CMK (cell line): ENCODE data around the gene TMEM132C.
"Not testable (repeated sequence)": the region's sequence is repeated elsewhere in the genome, so short reads cannot be mapped to it uniquely, and the experiment has no call there.

ENCODE experiments used
- DNase-seq: peaks from one replicate; pipeline ENCODE4 v3.0.0-alpha.2; 2010; ENCODE audit warnings: low read depth

Gene TMEM132C

DNA sequence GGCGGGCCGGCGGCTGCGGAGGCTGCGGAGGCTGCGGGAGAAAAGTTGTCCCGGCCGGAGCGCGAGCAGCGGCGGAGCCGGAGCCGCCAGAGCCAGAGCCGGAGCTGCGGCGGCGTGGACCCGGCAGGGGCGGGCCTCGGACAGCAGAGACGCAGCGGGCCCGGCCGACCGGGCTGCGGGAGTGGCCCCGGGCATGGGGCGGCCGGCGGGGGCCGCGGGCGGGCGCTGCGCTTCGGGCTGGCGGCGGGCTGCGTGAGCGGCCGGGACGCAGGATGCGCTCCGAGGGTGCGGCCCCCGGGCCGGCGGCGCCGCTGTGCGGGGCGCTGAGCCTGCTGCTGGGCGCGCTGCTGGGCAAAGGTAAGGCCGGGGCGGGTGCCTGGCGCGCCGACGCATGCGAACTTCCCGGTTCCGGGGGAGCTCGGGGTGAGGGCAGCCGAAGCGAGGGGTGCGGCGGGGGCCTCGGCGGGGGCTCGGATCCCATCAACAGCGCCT is at the start of gene TMEM132C:
Gene TMEM132C (plus strand): TSS at position 40 of the 492 bp plus-strand sequence. CDS start 233 bp downstream, at position 273.
- DNase-seq = no peak

DNA sequence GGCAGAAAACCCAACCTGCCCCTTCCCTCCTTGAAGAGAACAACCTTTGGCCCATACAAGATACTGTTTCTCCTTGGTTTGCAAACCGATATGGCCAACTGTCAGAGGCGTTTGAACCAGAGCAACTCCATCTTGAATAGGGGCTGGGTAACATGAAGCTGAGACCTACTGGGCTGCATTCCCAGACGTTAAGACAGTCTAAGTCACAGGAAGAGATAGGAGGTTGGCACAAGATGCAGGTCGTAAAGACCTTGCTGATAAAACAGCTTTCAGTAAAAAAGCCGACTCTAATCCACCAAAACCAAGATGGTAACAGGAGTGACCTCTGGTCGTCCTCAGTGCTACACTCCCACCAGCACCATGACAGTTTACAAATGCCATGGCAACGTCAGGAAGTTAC is 42.7 kb upstream of the TMEM132C start:
- DNase-seq = no peak

GRCh38 chr12:128228581-128228980 is 38.4 kb upstream of the TMEM132C start:
- no peak for DNase-seq

DNA sequence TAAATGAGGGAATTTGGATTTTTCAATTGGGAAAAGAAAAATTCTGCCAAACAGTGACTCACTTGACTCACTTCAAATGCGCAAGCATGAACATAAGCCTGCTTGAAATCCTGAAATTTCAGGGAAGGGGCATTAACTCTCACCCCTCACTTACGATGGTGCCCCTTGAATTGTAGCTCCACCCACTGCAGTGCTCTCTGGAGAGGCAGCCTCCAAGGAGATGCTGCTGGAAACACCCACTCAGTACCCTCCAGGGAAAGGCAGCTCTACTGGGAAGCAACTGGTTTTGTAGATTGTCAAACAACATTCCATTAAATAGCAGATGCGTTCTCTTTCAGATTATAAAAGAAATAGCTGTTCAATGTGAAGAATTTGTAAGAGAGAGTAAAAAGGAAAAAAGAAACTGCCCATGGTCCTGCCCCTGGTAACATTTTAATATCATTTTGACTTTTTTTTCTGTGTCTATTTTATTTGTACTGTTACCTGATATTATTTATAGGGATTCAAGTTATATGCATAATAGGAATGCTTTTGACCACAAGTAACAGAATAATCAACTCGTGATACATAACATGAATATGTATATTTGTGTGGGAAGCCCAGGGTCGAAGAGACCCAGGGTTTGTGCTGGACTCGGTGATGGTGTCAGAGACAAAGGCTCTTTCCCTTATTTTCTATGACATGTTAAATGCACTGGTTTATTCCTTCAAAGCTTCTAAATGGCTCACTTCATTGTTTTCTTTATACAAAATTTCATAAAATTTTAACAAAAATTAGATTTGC is 31.1 kb upstream of the TMEM132C start:
- no peak for DNase-seq

DNA sequence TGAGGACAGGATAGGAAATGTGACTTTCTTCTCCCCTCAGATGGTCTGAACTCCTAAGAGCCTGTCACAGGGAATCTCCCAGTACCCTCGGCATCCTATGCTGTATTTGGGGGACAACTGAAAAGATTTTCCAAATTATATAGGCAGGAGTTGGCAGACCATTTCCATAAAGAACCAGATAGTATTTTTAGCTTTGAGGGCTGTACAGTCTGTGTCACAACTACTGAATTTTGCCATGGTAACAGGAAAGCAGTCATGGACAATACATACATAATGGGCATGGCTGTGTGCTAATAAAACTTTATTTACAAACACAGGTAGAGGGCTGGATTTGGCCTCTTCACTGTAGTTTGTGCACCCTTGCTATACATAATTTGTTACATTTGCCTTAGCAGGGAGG is 30.4 kb upstream of the TMEM132C start:
- no peak for DNase-seq

DNA sequence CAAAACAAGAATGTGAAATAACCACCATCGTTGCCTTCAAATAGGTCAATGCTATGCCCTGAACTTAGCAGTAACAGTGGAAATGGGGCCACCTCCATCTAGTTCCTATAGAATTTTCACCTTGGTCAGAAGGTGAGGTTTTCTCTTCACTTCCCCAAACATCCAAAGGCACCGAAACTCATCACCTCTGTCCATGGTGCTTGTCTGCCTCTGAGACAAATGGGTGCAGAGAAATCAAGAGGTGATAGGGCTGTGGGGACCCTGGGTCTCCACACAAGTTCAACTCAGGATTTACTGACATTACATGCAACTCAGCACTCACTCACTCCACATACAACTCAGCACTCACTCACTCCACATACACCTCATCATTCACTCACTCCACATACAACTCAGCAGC is 26.2 kb upstream of the TMEM132C start:
- DNase-seq = no peak

- no peak for DNase-seq
Observed at GRCh38 chr12:128245121-128245520, 21.8 kb upstream of the TMEM132C start.

GRCh38 chr12:128245905-128246304 is 21.1 kb upstream of the TMEM132C start:
- no peak for DNase-seq

DNA sequence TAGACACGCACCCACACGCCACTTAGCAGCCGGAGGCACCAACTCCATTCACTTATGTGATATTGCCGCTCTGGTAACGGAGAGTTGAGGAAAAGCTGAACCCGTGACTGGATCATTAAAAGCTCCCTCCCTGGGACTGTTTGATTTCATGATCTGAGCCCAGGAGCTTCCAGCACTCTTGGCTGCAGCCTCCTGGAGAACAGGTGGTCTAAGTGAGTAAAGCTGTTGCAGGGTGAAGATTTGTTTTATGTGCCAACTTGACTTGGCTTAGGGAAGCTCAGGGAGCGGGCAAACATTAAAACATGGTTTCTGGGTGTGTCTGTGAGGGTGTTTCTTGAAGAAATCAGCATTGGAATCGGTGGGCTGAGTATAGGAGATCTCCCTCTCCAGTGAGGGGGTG is 16.9 kb upstream of the TMEM132C start:
- no peak for DNase-seq

GRCh38 chr12:128253829-128254228 is 13.1 kb upstream of the TMEM132C start:
- DNase-seq = not testable (repeated sequence)

DNA sequence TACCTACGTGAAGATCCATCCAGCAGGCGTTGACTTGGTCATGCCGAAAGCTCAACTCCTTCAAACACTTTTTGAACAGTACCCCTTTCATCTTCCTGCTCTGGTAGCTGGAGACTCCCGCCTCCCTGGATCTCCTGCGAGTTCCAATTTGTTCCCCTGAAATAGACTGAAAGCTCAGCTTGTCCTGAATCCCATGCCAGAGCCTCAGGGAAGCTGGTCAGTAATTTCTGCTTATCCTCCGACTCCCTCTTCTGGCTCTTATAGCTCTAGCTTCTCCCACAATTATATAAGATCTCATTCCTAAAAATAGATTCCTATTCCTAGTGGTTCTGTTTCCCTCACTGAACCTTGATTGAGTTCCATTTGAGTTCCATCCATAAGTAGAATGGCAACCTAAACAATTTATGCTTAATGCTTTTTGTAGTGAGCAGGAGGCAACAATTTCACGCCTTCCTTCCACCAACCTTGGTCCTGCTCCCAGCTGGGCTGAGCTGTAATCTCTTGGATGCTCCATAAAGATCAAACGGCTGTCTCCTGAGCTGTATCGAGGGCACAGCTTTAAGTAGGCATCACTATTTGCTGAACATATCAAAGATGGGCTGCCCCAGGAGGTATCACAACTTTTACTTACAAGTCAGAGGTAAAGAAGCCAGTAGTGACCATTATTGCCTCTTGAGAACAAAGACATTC is 8.0 kb upstream of the TMEM132C start:
- no peak for DNase-seq

- no peak for DNase-seq
Observed at GRCh38 chr12:128259556-128260070, 7.4 kb upstream of the TMEM132C start.

GRCh38 chr12:128261757-128262156 is 5.2 kb upstream of the TMEM132C start:
- no peak for DNase-seq

- DNase-seq = no peak
Observed at GRCh38 chr12:128265566-128265965, 1.4 kb upstream of the TMEM132C start.

- DNase-seq = no peak
Observed at GRCh38 chr12:128266086-128266485, 884 bp upstream of the TMEM132C start.

GRCh38 chr12:128266541-128267130 is 334 bp upstream of the TMEM132C start:
- DNase-seq = no peak

DNA sequence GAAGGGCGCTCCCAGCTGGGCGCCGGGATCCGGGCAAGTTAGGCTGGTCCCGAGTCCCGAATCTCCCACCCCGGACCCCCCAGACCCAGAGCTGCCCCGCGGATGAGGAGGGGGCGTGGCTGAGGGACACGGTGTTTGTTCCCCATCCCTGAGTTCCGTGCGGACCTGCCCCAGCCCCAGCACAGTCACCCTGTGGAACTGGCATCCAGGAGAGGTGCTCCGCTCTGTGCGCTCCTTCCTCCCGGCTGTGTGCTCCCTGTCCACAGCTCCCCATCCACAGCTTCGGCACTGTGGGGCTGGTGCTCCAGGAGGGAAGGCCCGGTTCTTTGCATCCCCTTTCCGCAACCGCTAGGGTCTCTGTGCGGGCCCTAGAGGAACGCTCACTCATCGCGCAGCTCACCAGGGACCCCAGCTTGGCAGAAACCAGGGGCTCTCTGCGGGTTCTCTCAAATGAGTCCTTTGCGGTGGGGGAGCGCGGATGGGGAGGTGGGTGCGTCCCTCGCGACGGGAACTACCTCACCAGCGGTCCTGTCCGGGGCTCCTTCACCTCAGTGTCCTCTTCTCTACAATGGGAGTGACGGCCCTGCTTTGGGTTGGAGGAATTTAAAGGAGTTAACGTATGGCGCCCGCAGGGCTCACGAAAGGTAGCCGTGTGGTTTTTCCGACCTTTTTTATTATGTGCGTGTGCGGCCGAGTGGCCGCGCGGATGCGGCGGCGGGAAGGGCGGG is 845 bp downstream of the TMEM132C start:
- DNase-seq = no peak

DNA sequence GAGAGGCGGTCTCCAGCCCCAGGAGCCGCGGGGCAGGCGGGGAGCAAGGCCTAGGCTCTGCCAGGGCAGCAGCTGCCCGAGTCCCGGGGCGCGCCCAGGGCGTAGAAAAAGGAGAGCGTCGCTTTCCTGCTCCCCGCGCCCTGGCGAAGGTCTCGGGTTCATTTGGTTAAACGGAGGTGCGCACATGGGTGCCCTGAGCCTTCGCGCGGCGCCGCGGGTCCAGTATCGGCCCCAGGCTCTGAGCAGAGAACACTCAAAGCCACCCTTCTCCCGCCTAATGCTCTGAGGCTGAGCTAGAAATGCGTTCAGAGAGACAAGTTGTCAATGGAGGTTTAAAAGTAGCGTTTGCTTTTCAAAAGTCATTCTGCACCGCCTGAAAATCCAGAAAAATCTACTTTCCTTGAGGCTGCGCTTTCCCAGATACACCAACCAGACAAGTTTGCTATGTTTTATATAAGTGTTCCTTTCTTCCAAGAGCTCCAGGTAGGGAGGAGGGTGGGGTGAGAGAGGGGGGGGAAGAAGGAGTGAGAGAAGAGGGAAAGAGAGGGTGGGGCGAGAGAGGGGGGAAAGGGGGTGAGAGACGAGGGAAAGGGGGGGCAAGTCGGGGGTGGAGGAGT is 1.5 kb downstream of the TMEM132C start:
- no peak for DNase-seq

GRCh38 chr12:128269181-128269591 is 2.2 kb downstream of the TMEM132C start:
- DNase-seq = no peak

DNA sequence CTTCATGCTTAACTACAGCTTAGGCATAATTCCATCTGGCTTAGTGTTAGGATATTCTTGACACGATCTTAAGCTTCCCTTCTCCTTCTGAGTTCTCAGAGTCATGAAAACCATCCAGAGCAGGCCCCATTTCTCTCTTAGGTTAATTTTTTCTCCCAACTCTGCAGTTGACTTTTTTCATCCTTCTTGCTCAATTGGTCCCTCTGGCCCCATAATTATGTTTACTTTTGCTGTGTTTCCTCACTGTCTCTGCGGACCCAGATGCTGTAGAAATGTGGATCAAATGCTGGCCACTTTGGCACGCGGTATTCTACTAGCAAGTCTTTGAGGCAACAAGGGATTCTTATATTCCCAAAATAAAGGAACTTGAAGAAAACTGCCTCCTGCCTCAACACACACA is 9.5 kb downstream of the TMEM132C start:
- no peak for DNase-seq

DNA sequence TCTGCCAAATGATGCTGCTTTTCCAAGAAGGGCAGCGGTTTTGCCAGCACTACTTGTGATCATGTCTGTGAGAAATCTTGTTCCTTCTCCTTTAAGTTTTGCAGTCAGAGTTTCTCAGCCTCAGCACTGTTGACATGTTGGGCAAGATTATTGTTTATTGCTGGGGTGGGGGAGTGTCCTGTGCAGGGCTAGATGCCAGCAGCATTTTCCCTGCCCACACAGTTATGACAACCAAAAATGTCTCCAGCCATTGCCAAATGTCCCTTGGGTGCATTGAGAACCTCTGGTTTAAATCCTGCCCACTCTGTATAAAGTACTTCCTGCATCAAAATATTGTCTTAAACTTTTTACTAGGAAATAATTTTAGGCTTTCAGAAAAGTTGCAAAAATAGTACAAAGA is 20.0 kb downstream of the TMEM132C start:
- DNase-seq = no peak

DNA sequence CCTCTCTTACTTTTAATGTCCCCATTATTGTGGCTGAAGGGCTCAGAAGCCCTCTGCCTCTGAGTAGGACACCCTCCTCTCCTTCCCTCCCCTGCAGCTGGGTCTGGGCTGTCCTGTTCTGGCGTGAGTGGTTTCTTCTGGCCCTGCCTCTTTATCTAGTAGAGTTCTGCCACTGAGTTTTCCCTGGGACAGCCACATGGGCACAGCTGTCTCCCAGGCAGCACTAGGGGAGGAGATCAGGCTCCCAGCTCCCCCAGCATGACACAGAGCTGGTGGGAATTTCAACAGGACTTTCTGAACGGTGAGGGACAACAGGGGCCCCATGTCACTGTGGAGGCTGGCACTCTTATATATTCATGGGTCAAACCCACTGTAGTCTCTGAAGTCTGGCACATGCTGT is 21.4 kb downstream of the TMEM132C start:
- DNase-seq = no peak
